HG03457 (cell line): ENCODE results near the gene OPTN.
"Not testable (repeated sequence)": the region's sequence is repeated elsewhere in the genome, so short reads cannot be mapped to it uniquely, and the experiment has no call there.

Experiments
- ATAC-seq: cut with Tn5 transposase; IDR thresholded peaks from one replicate; pipeline ENCODE4 v1.9.1; 2021; ENCODE audit warnings: moderate number of reproducible peaks; ENCODE audit not compliant: unreplicated experiment

Gene OPTN

GRCh38 chr10:13099666-13100348 lies at the start of gene OPTN:
Gene OPTN, plus strand, starts transcription at chr10:13100163. Its CDS starts 8,960 bp downstream, at chr10:13109123.
- peak; percentile 45 for ATAC-seq

GRCh38 chr10:13051126-13051694 lies 48.8 kb upstream of the OPTN start:
- ATAC-seq: no peak

GRCh38 chr10:13053208-13053607 lies 46.8 kb upstream of the OPTN start:
- ATAC-seq: not testable (repeated sequence)

GRCh38 chr10:13053794-13054462 lies 46.0 kb upstream of the OPTN start:
- no peak for ATAC-seq

- no peak for ATAC-seq
Observed at GRCh38 chr10:13054844-13055243, 45.1 kb upstream of the OPTN start.

- no peak for ATAC-seq
Observed at GRCh38 chr10:13056456-13057077, 43.4 kb upstream of the OPTN start.

GRCh38 chr10:13062803-13063202 lies 37.2 kb upstream of the OPTN start:
- ATAC-seq: no peak

- ATAC-seq: no peak
Observed at GRCh38 chr10:13066527-13066926, 33.4 kb upstream of the OPTN start.

GRCh38 chr10:13067431-13067830 lies 32.5 kb upstream of the OPTN start:
- ATAC-seq: no peak

GRCh38 chr10:13068071-13068470 lies 31.9 kb upstream of the OPTN start:
- no peak for ATAC-seq

GRCh38 chr10:13068484-13068883 lies 31.5 kb upstream of the OPTN start:
- ATAC-seq: no peak

GRCh38 chr10:13072339-13072738 lies 27.6 kb upstream of the OPTN start:
- ATAC-seq: no peak

GRCh38 chr10:13074563-13075451 lies 25.2 kb upstream of the OPTN start:
- ATAC-seq: no peak

- ATAC-seq: no peak
Observed at GRCh38 chr10:13078912-13079775, 20.8 kb upstream of the OPTN start.

- no peak for ATAC-seq
Observed at GRCh38 chr10:13079776-13080050, 20.2 kb upstream of the OPTN start.

- ATAC-seq: no peak
Observed at GRCh38 chr10:13080643-13081042, 19.3 kb upstream of the OPTN start.

- ATAC-seq: not testable (repeated sequence)
Observed at GRCh38 chr10:13083700-13084099, 16.3 kb upstream of the OPTN start.

GRCh38 chr10:13086056-13086455 lies 13.9 kb upstream of the OPTN start:
- ATAC-seq: no peak

GRCh38 chr10:13087601-13087985 lies 12.4 kb upstream of the OPTN start:
- ATAC-seq: no peak

- ATAC-seq: no peak
Observed at GRCh38 chr10:13087986-13088618, 11.9 kb upstream of the OPTN start.
